GM12875 (cell line): ENCODE measurements around the gene RABGAP1.

ENCODE experiments used
- H3K4me3 ChIP-seq: one replicate; pipeline ENCODE4 v1.5.1; 2011; ENCODE audit warnings: low read depth, low read length, control low read depth
- CTCF ChIP-seq: IDR thresholded peaks from 2 replicates; pipeline ENCODE4 v1.5.1; 2011; ENCODE audit warnings: low read depth, mild to moderate bottlenecking, control low read depth, inconsistent platforms, low read length, moderate library complexity, borderline replicate concordance; ENCODE audit not compliant: insufficient read depth

RABGAP1 gene

DNA sequence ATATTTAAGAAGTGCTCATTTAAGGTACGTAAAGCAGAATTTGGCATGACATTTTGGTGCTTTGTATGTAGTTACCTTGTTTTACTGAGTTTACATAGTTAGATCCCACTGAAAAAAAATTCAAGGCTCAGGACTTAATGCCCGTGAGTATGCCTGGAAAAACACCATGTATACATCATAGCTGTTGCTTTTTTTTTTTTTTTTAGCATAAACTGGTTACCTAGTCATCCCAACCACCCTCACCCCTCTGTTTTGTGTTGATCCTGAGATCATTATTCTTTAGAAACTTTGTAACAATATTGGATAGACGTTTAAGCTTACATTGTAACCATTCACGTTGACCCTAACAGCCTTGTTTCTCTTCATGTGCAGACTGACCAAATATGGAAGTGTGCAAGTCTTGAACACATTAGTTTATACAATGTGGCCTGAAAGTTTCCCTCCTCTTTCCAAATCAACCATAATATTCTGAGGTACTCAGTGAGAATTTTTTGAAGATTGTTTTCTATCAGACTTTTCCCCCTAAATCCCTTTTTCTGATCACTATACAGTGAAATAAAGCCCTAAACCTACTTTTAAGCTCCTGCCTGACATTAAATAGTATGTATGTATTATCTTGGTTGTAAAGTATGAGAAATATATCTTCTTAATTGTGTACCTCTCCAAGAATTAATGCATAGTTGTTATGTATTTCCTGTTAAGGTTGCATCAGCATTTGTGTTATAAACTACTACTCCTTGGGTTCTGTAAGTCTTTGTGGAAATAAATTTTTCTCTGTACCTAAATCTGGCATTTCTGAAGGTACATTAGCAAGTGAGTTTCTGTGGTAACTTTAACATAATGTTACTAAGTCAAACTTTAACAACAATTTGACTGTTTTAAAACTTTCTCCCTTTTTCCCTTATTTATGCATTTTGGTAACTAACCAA lies 4.4 kb downstream of the RABGAP1 start:
- no peak for TF ChIP-seq CTCF
- H3K4me3 ChIP-seq, result no peak overlapping the region

DNA sequence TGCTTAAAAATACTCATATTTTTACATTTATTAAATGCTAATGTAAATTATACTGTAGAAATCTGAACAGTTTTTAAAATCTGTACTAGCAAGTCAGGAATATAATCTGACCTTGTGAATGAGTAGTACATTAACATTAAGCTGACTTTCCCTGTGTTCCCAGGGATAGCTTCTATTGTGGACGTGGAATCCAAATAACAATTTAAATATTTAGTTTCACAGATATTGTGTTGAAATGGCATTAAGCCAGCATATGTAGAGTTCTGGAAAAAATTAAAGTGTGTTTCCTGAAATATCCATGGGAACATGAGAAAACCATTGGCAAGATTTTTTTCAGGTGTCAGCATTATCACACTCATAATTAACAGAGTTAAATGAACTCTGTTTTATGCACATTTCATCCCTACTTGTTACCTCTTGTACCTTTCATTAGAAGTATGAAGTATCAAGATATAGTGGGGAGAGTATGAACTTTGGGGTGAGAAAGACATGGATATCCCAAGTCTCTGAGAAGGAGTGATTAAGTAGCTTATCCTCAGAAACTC lies 5.7 kb downstream of the RABGAP1 start:
- H3K4me3 ChIP-seq, result no peak overlapping the region
- TF ChIP-seq CTCF, result no peak

- no peak for TF ChIP-seq CTCF
- no peak overlapping the region for H3K4me3 ChIP-seq
These were observed 7.5 kb downstream of the RABGAP1 start for GRCh38 chr9:122948313-122948712.

- no peak for TF ChIP-seq CTCF
These were observed 8.9 kb downstream of the RABGAP1 start for GRCh38 chr9:122949696-122950095.

DNA sequence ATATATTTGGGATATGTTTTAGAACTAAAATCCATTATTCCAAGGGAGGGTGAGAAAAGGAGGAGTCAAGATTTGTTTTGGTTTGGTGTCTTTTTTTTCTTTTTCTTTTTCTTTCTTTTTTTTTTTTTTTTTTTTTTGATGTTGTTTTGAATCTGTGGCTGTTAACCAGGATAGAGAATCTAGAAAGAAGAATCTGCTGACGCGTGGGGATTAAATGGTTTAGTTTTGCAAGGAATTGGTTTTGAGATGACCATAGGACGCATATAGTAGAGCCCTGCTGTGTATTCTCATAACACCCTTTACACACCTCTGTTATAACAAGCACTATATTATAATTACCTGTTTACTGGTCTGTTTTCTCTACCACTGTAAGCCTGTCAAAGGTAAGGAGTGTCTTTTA lies 9.4 kb downstream of the RABGAP1 start:
- no peak for TF ChIP-seq CTCF
- no peak overlapping the region for H3K4me3 ChIP-seq

More at GRCh38 chr9:122949696-122950095, 8.9 kb downstream of the RABGAP1 start:
- no peak overlapping the region for H3K4me3 ChIP-seq

- TF ChIP-seq CTCF, result no peak
- H3K4me3 ChIP-seq, result no peak overlapping the region
These were observed 10.2 kb downstream of the RABGAP1 start for GRCh38 chr9:122951056-122951455.

DNA sequence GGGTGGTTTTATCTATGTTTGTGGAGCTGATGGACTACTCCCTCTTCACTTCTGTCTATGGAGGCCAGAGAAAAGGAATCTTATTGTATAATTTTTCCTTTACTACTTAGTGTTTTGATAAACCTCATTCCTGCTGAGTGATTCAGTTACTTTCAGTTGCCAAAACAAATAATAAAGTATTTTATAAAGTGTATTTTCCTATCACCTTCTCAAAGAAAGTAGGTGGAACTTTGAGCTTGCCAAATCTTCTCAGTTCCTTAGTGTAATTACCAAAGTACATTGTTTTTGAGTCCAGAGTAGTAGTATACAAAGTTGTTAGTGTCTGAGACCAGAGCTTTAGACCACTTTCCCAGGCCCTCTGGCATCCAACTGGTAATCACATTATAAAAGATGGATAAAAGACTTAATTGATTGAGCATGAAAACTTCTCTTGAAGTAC lies 13.5 kb downstream of the RABGAP1 start:
- TF ChIP-seq CTCF, result no peak
- H3K4me3 ChIP-seq, result no peak overlapping the region
